ENCODE data around the gene BCAN.

DNA sequence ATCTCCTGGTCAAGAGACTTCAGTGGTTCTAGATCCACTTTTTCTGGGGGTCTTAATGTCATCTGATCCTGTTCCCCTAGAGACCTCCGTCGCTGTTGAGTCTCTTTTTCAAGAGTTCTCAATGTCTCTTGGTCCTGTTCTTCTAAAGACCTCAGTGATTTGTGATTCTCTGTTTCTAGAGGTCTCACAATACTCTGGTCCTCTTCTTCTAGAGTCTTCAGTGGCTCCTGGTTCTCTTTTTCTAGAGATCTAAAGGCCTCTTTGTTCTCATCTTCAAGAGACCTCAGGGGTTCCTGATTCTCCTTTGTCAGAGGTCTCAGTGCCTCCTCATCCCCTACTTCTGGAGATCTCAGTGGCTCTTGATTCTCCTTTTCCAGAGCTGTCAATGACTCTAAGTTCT, 29.9 kb downstream of the BCAN start:
- TF ChIP-seq, protein P1, sequence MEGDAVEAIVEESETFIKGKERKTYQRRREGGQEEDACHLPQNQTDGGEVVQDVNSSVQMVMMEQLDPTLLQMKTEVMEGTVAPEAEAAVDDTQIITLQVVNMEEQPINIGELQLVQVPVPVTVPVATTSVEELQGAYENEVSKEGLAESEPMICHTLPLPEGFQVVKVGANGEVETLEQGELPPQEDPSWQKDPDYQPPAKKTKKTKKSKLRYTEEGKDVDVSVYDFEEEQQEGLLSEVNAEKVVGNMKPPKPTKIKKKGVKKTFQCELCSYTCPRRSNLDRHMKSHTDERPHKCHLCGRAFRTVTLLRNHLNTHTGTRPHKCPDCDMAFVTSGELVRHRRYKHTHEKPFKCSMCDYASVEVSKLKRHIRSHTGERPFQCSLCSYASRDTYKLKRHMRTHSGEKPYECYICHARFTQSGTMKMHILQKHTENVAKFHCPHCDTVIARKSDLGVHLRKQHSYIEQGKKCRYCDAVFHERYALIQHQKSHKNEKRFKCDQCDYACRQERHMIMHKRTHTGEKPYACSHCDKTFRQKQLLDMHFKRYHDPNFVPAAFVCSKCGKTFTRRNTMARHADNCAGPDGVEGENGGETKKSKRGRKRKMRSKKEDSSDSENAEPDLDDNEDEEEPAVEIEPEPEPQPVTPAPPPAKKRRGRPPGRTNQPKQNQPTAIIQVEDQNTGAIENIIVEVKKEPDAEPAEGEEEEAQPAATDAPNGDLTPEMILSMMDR (conservative IDR thresholded peaks at IDR 0.05; ENCODE audit: low read depth in 2 of 2), result no peak
- TF ChIP-seq CREB1 (CRISPR knock-in tag; IDR thresholded peaks at IDR 0.05; ENCODE audit: low read depth) (no peak), EZH2phosphoT487 (IDR thresholded peaks at IDR 0.05; ENCODE audit: unreplicated experiment) (no peak), POLR2AphosphoS5 (IDR thresholded peaks at IDR 0.05; ENCODE audit: low read depth) (no peak), ZNF331 (CRISPR knock-in tag; IDR thresholded peaks at IDR 0.05; ENCODE audit: low read depth) (no peak), STAT1 (IDR thresholded peaks at IDR 0.05; ENCODE audit: unreplicated experiment) (no peak)
- TF ChIP-seq, protein P2, sequence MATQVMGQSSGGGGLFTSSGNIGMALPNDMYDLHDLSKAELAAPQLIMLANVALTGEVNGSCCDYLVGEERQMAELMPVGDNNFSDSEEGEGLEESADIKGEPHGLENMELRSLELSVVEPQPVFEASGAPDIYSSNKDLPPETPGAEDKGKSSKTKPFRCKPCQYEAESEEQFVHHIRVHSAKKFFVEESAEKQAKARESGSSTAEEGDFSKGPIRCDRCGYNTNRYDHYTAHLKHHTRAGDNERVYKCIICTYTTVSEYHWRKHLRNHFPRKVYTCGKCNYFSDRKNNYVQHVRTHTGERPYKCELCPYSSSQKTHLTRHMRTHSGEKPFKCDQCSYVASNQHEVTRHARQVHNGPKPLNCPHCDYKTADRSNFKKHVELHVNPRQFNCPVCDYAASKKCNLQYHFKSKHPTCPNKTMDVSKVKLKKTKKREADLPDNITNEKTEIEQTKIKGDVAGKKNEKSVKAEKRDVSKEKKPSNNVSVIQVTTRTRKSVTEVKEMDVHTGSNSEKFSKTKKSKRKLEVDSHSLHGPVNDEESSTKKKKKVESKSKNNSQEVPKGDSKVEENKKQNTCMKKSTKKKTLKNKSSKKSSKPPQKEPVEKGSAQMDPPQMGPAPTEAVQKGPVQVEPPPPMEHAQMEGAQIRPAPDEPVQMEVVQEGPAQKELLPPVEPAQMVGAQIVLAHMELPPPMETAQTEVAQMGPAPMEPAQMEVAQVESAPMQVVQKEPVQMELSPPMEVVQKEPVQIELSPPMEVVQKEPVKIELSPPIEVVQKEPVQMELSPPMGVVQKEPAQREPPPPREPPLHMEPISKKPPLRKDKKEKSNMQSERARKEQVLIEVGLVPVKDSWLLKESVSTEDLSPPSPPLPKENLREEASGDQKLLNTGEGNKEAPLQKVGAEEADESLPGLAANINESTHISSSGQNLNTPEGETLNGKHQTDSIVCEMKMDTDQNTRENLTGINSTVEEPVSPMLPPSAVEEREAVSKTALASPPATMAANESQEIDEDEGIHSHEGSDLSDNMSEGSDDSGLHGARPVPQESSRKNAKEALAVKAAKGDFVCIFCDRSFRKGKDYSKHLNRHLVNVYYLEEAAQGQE (IDR thresholded peaks at IDR 0.05; ENCODE audit: unreplicated experiment), result no peak

Measured in GM23338 (cell line).